Measurements from ENCODE around the gene SHQ1.

GRCh38 chr3:72820415-72820814, 27.8 kb downstream of the SHQ1 start:
- TF ChIP-seq, protein P1, sequence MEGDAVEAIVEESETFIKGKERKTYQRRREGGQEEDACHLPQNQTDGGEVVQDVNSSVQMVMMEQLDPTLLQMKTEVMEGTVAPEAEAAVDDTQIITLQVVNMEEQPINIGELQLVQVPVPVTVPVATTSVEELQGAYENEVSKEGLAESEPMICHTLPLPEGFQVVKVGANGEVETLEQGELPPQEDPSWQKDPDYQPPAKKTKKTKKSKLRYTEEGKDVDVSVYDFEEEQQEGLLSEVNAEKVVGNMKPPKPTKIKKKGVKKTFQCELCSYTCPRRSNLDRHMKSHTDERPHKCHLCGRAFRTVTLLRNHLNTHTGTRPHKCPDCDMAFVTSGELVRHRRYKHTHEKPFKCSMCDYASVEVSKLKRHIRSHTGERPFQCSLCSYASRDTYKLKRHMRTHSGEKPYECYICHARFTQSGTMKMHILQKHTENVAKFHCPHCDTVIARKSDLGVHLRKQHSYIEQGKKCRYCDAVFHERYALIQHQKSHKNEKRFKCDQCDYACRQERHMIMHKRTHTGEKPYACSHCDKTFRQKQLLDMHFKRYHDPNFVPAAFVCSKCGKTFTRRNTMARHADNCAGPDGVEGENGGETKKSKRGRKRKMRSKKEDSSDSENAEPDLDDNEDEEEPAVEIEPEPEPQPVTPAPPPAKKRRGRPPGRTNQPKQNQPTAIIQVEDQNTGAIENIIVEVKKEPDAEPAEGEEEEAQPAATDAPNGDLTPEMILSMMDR (IDR thresholded peaks at IDR 0.05) = no peak
- TF ChIP-seq POLR2A (IDR thresholded peaks at IDR 0.05) = no peak
